Subcutaneous abdominal adipose tissue (tissue), 5 donors: Measurements from ENCODE around the gene SLC27A4.

Experiments
- H3K27ac ChIP-seq: one replicate; pipeline ENCODE4 v1.7.0; 2013; ENCODE audit warnings: low read depth, mild to moderate bottlenecking, inconsistent platforms, low read length, moderate library complexity
- H3K27me3 ChIP-seq, 5 donors: one replicate each; pipeline ENCODE4 v1.7.0; 2013; ENCODE audit warnings: low read length in 5 of 5, inconsistent platforms in 1 of 5; ENCODE audit not compliant: control insufficient read depth in 5 of 5, insufficient read depth in 4 of 5
- H3K36me3 ChIP-seq, 5 donors: one replicate each; pipeline ENCODE4 v1.7.0; 2013; ENCODE audit warnings: low read length in 5 of 5; ENCODE audit not compliant: control insufficient read depth in 5 of 5, insufficient read depth in 5 of 5
- H3K4me1 ChIP-seq, 5 donors: one replicate each; pipeline ENCODE4 v1.7.0; 2013; ENCODE audit warnings: low read length in 5 of 5, mild to moderate bottlenecking in 3 of 5, moderate library complexity in 1 of 5; ENCODE audit not compliant: control insufficient read depth in 5 of 5, insufficient read depth in 5 of 5
- H3K4me3 ChIP-seq, 5 donors: one replicate each; pipeline ENCODE4 v1.7.0; 2013; ENCODE audit warnings: low read length in 5 of 5, low read depth in 1 of 5
- H3K9ac ChIP-seq, 5 donors: one replicate each; pipeline ENCODE4 v1.7.0; 2013; ENCODE audit warnings: low read length in 5 of 5, mild to moderate bottlenecking in 4 of 5, moderate library complexity in 3 of 5
- H3K9me3 ChIP-seq, 5 donors: one replicate each; pipeline ENCODE4 v1.7.0; 2013; ENCODE audit warnings: low read length in 5 of 5; ENCODE audit not compliant: control insufficient read depth in 5 of 5
- donor health status: healthy.
- donor health status: healthy.
- donor health status: healthy.
- donor health status: healthy.
- donor health status: healthy.

Gene SLC27A4

DNA sequence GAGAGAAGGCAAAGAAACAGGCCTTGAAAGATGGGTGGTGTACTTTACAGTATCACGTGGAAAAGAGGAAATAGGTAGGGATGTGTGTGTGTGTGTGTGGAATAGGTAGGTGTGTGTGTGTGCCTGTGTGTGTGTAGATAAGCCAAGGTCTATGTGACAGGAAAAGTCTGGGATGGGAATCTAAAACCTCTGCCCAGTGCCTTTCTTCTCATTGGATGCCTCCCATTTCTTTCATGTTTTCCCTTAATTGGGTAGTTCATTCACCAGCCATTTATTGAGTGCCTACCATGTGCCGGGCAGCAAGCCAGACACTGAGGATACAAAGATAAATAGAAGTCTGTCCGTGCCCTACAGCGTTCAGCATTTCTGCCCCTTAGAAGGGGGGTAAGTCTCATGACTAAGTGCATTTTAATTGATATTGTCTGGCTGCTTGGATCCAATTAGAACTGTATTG, 31.9 kb downstream of the SLC27A4 start:
- Histone ChIP-seq H3K27ac (no peak overlapping the region), H3K36me3 (peaks cover 0 to 25% (median 6%) of the 10 kb centered on the region in 5 donors), H3K9ac (peak overlapping the region; percentile 0 to 99 (median 97)), H3K27me3 (no peaks in the 10 kb centered on the region), H3K9me3 (no peaks in the 10 kb centered on the region), H3K4me3 (peak overlapping the region; percentile 79 to 99 (median 95)), H3K4me1 (peaks cover 2 to 25% (median 19%) of the 10 kb centered on the region in 5 donors)

GRCh38 chr9:128372784-128373183, 32.5 kb downstream of the SLC27A4 start:
- no peak overlapping the region for H3K4me3 ChIP-seq
- no peaks in the 10 kb centered on the region for H3K27me3 ChIP-seq
- peak overlapping the region in 3 of 5 donors; percentile 12 to 97 (median 25) for H3K9ac ChIP-seq
- H3K27ac ChIP-seq = no peak overlapping the region
- H3K4me1 ChIP-seq = peaks cover 2 to 25% (median 19%) of the 10 kb centered on the region in 5 donors
- no peaks in the 10 kb centered on the region for H3K9me3 ChIP-seq
- H3K36me3 ChIP-seq = peaks cover 0 to 26% (median 6%) of the 10 kb centered on the region in 5 donors

GRCh38 chr9:128374221-128374675, 33.9 kb downstream of the SLC27A4 start:
- Histone ChIP-seq H3K4me1 (peaks cover 2 to 25% (median 19%) of the 10 kb centered on the region in 5 donors), H3K9ac (no peak overlapping the region), H3K4me3 (no peak overlapping the region), H3K9me3 (no peaks in the 10 kb centered on the region), H3K36me3 (peaks cover 0 to 38% (median 15%) of the 10 kb centered on the region in 5 donors), H3K27me3 (no peaks in the 10 kb centered on the region), H3K27ac (no peak overlapping the region)

GRCh38 chr9:128375865-128376264, 35.5 kb downstream of the SLC27A4 start:
- Histone ChIP-seq H3K9ac (no peak overlapping the region), H3K27ac (no peak overlapping the region), H3K36me3 (peaks cover 0 to 47% (median 21%) of the 10 kb centered on the region in 5 donors), H3K9me3 (no peaks in the 10 kb centered on the region), H3K27me3 (no peaks in the 10 kb centered on the region), H3K4me3 (no peak overlapping the region), H3K4me1 (peaks cover 2 to 18% (median 12%) of the 10 kb centered on the region in 5 donors)

DNA sequence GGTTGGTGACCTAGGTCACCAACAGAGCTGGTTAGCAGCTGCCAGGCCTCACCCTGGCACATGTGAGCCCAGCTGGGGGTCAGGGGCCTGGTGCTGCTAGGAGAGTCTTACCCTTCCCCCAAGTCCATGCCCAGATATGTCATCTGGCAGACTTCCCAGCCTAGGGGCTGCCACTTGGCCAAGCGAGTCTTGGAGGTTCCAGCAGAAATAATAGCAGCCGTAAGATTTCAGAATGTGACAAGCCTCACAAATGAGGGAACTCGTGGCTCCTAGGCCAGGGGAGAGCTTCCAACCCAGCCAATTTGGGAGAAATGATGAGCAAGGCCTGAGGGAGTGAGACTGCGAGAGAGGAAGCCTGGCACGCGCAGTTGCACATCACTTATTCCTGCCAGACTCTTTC, 41.9 kb downstream of the SLC27A4 start:
- H3K9me3 ChIP-seq = no peaks in the 10 kb centered on the region
- H3K27ac ChIP-seq = no peak overlapping the region
- H3K27me3 ChIP-seq = no peaks in the 10 kb centered on the region
- H3K9ac ChIP-seq = no peak overlapping the region
- no peaks in the 10 kb centered on the region for H3K4me1 ChIP-seq
- H3K36me3 ChIP-seq = peaks cover 0 to 76% (median 55%) of the 10 kb centered on the region in 5 donors
- H3K4me3 ChIP-seq = no peak overlapping the region

- H3K9ac ChIP-seq = no peak overlapping the region
- H3K27ac ChIP-seq = no peak overlapping the region
- no peaks in the 10 kb centered on the region for H3K4me1 ChIP-seq
- no peaks in the 10 kb centered on the region for H3K27me3 ChIP-seq
- peaks cover 0 to 80% (median 59%) of the 10 kb centered on the region in 5 donors for H3K36me3 ChIP-seq
- H3K4me3 ChIP-seq = no peak overlapping the region
- H3K9me3 ChIP-seq = no peaks in the 10 kb centered on the region
Observed at GRCh38 chr9:128383007-128383753, 42.9 kb downstream of the SLC27A4 start.

DNA sequence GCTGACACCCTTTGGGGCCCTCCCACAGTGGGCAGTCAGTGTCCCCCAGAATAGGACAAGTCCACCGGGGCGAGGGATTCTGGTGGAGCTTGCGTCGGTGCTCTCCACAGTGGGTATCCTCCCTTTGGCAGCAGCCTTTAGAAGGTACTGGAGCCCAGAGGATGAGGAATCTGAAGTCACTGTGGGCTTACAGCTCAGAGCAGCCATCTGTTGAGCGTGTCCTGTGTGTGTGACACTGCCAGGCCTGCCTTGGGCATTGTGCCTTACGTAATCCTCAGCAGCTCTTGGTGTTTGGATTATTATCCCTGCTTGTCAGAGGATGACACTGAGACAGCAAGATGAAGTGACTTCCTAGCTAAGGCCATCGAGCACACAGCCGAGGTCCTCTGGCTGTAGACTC, 43.5 kb downstream of the SLC27A4 start:
- H3K9me3 ChIP-seq = no peaks in the 10 kb centered on the region
- H3K4me3 ChIP-seq = no peak overlapping the region
- no peaks in the 10 kb centered on the region for H3K4me1 ChIP-seq
- H3K27me3 ChIP-seq = no peaks in the 10 kb centered on the region
- no peak overlapping the region for H3K9ac ChIP-seq
- H3K27ac ChIP-seq = no peak overlapping the region
- H3K36me3 ChIP-seq = peaks cover 0 to 82% (median 62%) of the 10 kb centered on the region in 5 donors

- H3K9ac ChIP-seq = peak overlapping the region in 1 of 5 donors; percentile 10
- H3K36me3 ChIP-seq = peaks cover 0 to 88% (median 70%) of the 10 kb centered on the region in 5 donors
- no peak overlapping the region for H3K4me3 ChIP-seq
- no peaks in the 10 kb centered on the region for H3K27me3 ChIP-seq
- no peaks in the 10 kb centered on the region for H3K4me1 ChIP-seq
- no peaks in the 10 kb centered on the region for H3K9me3 ChIP-seq
- H3K27ac ChIP-seq = no peak overlapping the region
Observed at GRCh38 chr9:128384801-128385495, 44.6 kb downstream of the SLC27A4 start.

DNA sequence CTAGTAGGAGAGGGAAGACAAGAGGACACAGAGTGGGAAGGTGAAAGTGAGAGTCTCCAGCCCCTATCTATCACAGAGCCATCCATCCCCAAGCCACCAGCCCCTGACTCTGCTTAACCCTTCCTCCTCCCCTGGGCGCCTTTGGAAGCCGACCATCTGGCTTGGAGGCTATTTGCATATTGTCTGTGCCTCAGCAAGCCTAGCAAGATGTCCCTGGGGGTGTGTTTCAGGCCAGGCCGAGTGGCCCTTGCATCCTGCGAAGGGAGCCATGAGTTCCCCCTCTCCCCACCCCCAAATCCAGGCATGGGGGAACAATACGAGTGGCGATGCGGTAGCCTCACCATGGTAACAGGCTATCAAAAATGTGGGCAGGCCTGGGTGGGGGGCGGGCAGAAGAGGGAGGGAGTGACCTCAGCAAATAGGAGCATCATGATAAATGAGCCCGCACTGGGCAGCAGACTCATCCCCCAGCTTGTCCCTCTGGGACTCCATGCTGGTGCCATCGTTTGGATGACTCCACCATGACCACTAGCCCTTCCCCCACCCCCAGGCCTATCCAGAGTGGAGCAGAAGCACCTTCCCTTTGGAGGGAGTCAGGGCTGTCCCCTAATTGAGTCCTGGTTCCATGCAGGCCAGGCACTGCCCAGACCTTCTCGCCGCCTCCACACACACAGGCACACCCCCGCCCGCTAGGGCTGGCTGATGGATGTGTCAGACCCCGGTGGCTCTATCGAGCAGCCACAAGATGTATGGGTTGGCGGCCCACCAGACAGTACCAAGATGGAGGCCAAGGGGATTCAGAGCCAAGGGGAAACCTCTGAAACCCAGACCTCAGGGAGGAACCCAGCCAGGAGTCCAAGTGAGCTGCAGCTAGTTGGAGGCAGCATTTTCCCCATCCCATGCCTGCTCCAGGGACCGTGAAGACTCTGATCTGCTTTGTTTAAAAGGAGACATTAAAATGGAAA, 45.5 kb downstream of the SLC27A4 start:
- Histone ChIP-seq H3K27ac (no peak overlapping the region), H3K4me3 (no peak overlapping the region), H3K9me3 (no peaks in the 10 kb centered on the region), H3K4me1 (no peaks in the 10 kb centered on the region), H3K27me3 (no peaks in the 10 kb centered on the region), H3K9ac (peak overlapping the region in 1 of 5 donors; percentile 10), H3K36me3 (peaks cover 0 to 87% (median 73%) of the 10 kb centered on the region in 5 donors)
